DMS 273 treated with DMSO at 0.1 percent for 48 hours (cell line): ENCODE data around the gene BAG1.

Source experiments
- DNase-seq: peaks from one replicate; lab custom pipeline; 2025; lab: John Stamatoyannopoulos, UW

The BAG1 gene

DNA sequence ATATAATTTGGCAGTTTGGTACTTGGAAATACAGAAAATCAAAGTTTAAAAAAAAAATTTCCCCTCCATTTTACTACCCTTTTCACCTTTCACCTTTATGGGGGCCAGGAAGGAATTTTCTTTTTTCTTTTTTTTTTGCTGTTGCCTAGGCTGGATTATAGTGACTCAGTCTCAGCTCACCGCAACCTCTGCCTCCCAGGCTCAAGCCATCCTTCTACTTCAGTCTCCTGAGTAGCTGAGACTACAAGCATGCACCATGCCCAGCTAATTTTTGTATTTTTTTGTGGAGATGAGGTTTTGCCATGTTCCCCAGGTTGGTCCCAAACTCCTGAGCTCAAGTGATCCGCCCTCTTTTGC, 9.4 kb upstream of the BAG1 start:
- DNase-seq: no peak

- no peak for DNase-seq
These were observed 8.9 kb upstream of the BAG1 start for GRCh38 chr9:33273266-33273971.

- DNase-seq: no peak
These were observed 7.6 kb upstream of the BAG1 start for GRCh38 chr9:33272061-33272460.

- no peak for DNase-seq
These were observed 5.6 kb upstream of the BAG1 start for GRCh38 chr9:33270146-33270545.

- no peak for DNase-seq
These were observed 2.8 kb upstream of the BAG1 start for GRCh38 chr9:33267151-33267767.

- DNase-seq: no peak
These were observed 830 bp upstream of the BAG1 start for GRCh38 chr9:33265211-33265865.

DNA sequence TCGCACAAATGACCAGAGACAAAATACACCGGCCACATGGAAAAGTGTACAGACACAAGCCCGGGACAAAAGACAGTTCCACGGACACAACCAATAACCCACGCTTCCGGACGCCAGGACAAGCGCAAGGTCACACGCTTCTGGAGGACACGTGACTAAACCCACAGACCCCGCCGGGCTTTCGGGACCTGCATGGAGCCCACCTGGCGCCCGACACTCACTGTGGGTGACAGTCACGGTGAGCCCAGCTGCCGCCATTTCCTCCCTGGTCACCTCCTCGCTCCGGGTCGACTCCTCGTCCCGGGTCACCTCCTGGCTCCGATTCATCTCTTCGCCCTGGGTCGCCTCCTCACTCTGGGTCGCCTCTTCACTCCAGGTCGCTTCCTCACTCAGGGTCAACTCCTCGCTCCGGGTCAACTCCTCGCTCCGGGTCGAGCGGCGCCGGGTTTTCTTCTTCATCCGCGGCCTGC, 470 bp downstream of the BAG1 start:
- DNase-seq: no peak

- DNase-seq: no peak
These were observed 1.1 kb downstream of the BAG1 start for GRCh38 chr9:33263131-33264002.

DNA sequence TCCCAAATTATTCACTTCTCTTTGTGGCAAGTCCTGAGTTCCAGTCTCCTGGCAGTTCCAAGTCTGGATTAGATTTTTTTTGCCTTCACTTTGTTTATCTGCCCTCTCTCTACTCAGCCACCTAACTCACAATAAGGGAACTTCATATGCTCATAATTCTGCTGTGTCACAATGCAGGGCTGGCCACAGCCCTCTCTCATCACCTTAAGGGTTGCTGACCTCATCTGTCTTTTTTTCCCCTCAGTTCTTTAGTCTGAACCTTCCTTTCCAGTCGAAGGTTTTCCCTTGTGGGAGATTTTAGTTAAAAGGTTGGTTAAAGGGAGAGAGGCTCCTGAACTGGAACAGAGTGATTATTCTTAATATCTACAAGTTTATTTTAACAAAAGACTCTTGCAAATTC, 4.1 kb downstream of the BAG1 start:
- DNase-seq: no peak

DNA sequence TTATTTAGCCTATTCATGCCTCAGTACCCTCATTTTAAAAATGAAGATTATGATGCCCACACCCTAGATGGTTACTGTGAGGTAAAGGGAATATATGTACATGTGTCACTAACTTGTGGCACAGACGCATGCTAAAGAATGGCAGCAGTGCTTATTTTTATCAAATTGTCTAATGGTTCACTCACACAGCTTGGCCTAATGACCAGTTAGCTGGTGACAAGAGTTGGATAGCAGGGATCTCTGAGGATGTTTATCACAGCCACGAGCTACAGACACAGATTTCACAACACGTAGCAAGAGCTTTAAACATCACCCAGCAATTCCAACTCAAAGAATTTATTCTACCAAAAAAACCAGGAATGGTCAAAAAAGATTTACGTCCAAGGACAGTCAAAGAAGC, 7.2 kb downstream of the BAG1 start:
- DNase-seq: no peak

DNA sequence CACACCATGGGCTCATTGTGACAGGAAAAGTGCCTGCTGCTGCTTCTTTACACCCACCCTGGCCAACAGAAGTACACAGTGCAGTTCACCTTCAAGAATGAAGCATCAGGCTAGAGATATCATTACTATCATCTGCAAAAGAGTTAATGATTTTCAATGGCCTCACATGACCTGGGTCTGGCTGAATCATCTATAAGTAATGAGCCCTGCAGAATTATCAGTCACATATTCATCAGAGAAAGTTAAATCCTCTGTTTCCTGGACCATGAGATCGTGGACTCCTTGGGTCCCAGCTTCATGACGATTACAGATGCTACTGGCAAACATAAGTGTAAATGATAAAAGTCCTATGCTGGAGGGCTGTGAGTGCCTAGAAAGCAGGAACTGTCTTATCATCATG, 8.3 kb downstream of the BAG1 start:
- no peak for DNase-seq

DNA sequence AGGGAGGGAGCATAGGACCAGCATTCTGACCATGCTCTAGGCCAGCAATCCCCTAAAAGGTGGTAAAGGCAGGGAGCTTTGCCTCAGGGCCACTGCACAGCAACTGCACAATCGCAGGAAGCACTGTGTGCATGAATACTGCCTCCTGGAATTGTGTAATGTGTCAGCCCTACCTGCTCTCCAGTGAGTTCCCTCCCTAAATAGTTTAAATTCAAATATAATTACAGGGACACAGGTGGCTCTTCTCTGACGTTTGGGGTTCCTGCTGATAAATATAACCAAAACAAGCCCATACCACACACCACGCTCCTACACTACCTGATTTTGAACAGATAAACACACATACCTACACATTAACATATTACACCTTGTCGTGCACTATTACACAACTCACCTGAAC, 9.0 kb downstream of the BAG1 start:
- DNase-seq: no peak

GRCh38 chr9:33255014-33255413, 9.5 kb downstream of the BAG1 start:
- DNase-seq: no peak

DNA sequence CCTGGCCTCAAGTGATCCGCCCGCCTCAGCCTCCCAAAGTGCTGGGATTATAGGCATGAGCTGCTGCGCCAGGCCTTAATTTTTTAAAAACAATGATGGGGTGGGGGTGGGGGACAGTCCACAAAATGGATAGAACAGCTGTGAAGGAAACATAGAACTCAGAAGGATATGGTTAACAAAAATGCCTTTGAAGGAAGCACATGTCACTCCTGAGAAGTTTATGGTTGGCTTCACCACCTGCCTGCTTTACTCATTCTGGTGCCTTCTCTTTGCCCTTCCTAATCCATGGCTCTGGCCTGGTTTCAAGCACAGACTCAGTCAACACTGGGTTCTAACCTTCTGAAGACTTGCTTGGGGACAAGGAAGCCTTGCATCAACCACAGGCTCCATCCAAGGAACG, 10.3 kb downstream of the BAG1 start:
- no peak for DNase-seq

DNA sequence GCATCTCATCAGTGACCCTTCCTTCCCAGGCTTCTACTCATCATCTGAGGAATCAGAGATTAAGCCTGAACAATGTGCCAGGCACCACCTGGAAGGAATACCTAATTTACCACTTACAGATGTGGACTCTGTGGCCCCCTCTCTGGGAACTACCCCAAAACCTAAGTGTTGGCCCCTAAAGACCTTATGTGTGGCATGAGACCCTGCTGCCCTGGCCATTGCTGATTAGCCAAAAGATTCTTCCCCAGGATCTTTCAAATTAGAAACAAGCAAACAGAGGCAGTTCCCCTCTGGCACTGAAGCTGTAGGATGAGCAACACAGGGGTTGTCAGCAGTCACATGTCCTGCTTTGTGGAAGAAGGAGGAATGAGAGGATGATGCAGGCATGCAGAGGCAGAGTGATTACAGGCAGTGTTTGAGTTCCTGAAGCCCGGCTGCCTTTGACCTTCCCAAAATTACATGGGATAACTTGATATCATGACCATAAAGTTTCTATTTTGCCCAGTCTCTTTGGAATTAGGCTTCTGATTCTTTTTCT, 14.0 kb downstream of the BAG1 start:
- no peak for DNase-seq

GRCh38 chr9:33249983-33250382, 14.5 kb downstream of the BAG1 start:
- no peak for DNase-seq

GRCh38 chr9:33249087-33249658, 15.3 kb downstream of the BAG1 start:
- no peak for DNase-seq

GRCh38 chr9:33248606-33249005, 15.9 kb downstream of the BAG1 start:
- DNase-seq: no peak

GRCh38 chr9:33246269-33246860, 18.1 kb downstream of the BAG1 start:
- no peak for DNase-seq

- no peak for DNase-seq
These were observed 19.2 kb downstream of the BAG1 start for GRCh38 chr9:33245341-33245740.

DNA sequence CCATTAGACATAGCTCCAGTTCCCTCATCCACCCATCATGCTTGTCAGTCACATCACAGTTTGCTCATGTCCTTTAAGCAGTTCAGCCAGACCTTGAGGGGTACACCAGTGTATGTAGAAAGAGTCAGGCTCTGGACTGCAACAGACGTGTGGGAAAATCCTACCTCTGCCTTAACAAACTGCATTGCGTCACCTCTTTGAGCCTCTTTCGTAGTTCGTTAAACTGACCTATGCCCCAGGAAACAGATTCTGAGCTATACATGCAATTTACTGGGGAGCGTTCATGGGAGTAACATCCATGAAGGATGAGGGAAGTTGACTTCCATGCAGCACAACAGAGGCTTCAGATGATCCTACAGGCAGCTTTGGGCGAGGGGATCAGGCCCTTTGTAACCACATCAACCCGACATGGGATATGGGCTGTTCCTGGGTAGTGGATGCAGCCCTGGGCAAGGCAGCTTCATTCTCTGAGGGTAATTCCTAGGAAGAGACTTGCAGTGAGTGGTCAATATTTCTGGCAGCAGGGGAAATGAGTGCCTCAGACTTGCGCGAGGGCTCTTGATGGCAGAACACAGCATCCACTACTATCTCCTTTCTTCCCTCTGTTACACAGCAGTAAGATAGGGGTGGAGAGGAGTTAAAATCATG, 20.2 kb downstream of the BAG1 start:
- DNase-seq: no peak
